GM23338 (cell line): ENCODE data around the gene RP9. TPM values are rescaled to one million over a fixed set of nuclear protein-coding genes. Genes with fewer than 3 reads are reported as not detected.

Experiments used
- ATAC-seq: fragments of 200-7000 bp; cut with Tn5 transposase; 3 replicates; pipeline ENCODE4 v1.9.1; 2020
- DNase-seq: peaks from one replicate; pipeline ENCODE4 v3.0.0-alpha.2; 2015; ENCODE audit warnings: low spot score
- H2AFZ ChIP-seq: fragments of 200-600 bp; sonication (generic); 2 replicates; pipeline ENCODE4 v1.8.0; 2016; ENCODE audit warnings: antibody characterized with exemption, mild to moderate bottlenecking, moderate library complexity
- H3F3A ChIP-seq: fragments of 200-600 bp; sonication (generic); replicated peaks from 2 replicates; pipeline ENCODE4 v1.8.0; 2017; ENCODE audit warnings: antibody characterized with exemption, mixed run types, low read depth
- H3K27ac ChIP-seq: fragments of 200-600 bp; sonication (generic); 2 replicates; pipeline ENCODE4 v1.6.1; 2016; ENCODE audit warnings: low read depth
- H3K27me3 ChIP-seq: fragments of 200-600 bp; sonication (generic); 2 replicates; pipeline ENCODE4 v1.8.0; 2016; ENCODE audit warnings: mild to moderate bottlenecking, mixed run types, moderate library complexity; ENCODE audit not compliant: insufficient read depth
- H3K36me3 ChIP-seq: fragments of 200-600 bp; sonication (generic); 2 replicates; pipeline ENCODE4 v1.8.0; 2016; ENCODE audit warnings: mild to moderate bottlenecking; ENCODE audit not compliant: insufficient read depth
- H3K4me1 ChIP-seq: fragments of 200-600 bp; sonication (generic); 2 replicates; pipeline ENCODE4 v1.8.0; 2016; ENCODE audit warnings: mild to moderate bottlenecking, moderate library complexity; ENCODE audit not compliant: insufficient read depth
- H3K4me2 ChIP-seq: fragments of 200-600 bp; sonication (generic); 2 replicates; pipeline ENCODE4 v1.7.1; 2017; ENCODE audit warnings: mixed run types
- H3K4me3 ChIP-seq: fragments of 200-600 bp; sonication (generic); 2 replicates; pipeline ENCODE4 v1.6.1; 2016; ENCODE audit warnings: mixed run types
- H3K79me2 ChIP-seq: fragments of 200-600 bp; sonication (generic); replicated peaks from 2 replicates; pipeline ENCODE4 v1.8.0; 2017; ENCODE audit warnings: mild to moderate bottlenecking; ENCODE audit not compliant: insufficient read depth
- H3K9me2 ChIP-seq: fragments of 200-600 bp; sonication (generic); 2 replicates; pipeline ENCODE4 v1.8.0; 2017; ENCODE audit not compliant: insufficient read depth
- H4K20me1 ChIP-seq: fragments of 200-600 bp; sonication (generic); replicated peaks from 2 replicates; pipeline ENCODE4 v1.8.0; 2017; ENCODE audit warnings: mild to moderate bottlenecking; ENCODE audit not compliant: insufficient read depth
- H3K27ac Mint-ChIP-seq: 2 replicates; pipeline ENCODE4 v1.8.0; 2020; ENCODE audit warnings: inconsistent platforms, mild to moderate bottlenecking, moderate library complexity, mixed read lengths
- H3K27me3 Mint-ChIP-seq: 3 replicates; pipeline ENCODE4 v1.8.0; 2022; ENCODE audit warnings: low read depth, mild to moderate bottlenecking, moderate library complexity, mixed read lengths, inconsistent platforms; ENCODE audit not compliant: insufficient read depth, poor library complexity
- H3K36me3 Mint-ChIP-seq: 3 replicates; pipeline ENCODE4 v1.8.0; 2021; ENCODE audit warnings: low read depth, mild to moderate bottlenecking, inconsistent platforms, moderate library complexity, mixed read lengths
- H3K4me1 Mint-ChIP-seq: 3 replicates; pipeline ENCODE4 v1.8.0; 2020; ENCODE audit warnings: mild to moderate bottlenecking, inconsistent platforms, mixed read lengths
- H3K4me3 Mint-ChIP-seq: 3 replicates; pipeline ENCODE4 v1.8.0; 2021; ENCODE audit warnings: moderate library complexity, mild to moderate bottlenecking, inconsistent platforms, mixed read lengths
- H3K9me3 Mint-ChIP-seq: 3 replicates; pipeline ENCODE4 v1.8.0; 2020; ENCODE audit warnings: moderate library complexity, mild to moderate bottlenecking, inconsistent platforms, mixed read lengths
- CREB1 ChIP-seq: fragments of 250-450 bp; sonication (Bioruptor Pico); IDR thresholded peaks from 2 replicates; pipeline ENCODE4 v1.5.0; 2020; ENCODE audit warnings: low read depth, mild to moderate bottlenecking, moderate library complexity
- EZH2 ChIP-seq: fragments of 200-600 bp; sonication (generic); IDR thresholded peaks from one replicate; pipeline ENCODE4 v1.8.0; 2017; ENCODE audit warnings: antibody characterized with exemption, mild to moderate bottlenecking, low read depth; ENCODE audit not compliant: unreplicated experiment
- EZH2phosphoT487 ChIP-seq: fragments of 200-600 bp; sonication (generic); IDR thresholded peaks from one replicate; pipeline ENCODE4 v1.8.1; 2018; ENCODE audit warnings: antibody characterized with exemption; ENCODE audit not compliant: unreplicated experiment
- JUNB ChIP-seq: IDR thresholded peaks from one replicate; pipeline ENCODE4 v1.6.1; 2016; ENCODE audit warnings: antibody characterized with exemption; ENCODE audit not compliant: unreplicated experiment
- NANOG ChIP-seq: IDR thresholded peaks from 2 replicates; pipeline ENCODE4 v1.6.1; 2016; ENCODE audit warnings: antibody characterized with exemption, borderline replicate concordance
- POLR2AphosphoS5 ChIP-seq: IDR thresholded peaks from 2 replicates; pipeline ENCODE4 v1.6.1; 2016; ENCODE audit warnings: antibody characterized with exemption, low read depth
- ZNF114 ChIP-seq: fragments of 250-450 bp; sonication (Bioruptor Pico); IDR thresholded peaks from 2 replicates; pipeline ENCODE4 v1.5.0; 2020; ENCODE audit warnings: mild to moderate bottlenecking, moderate library complexity
- ZNF331 ChIP-seq: fragments of 250-450 bp; sonication (Bioruptor Pico); IDR thresholded peaks from 2 replicates; pipeline ENCODE4 v1.5.0; 2020; ENCODE audit warnings: low read depth, mild to moderate bottlenecking, moderate library complexity
- polyA plus RNA-seq: library from polyadenylated mRNA; unstranded; fragments of >200 nt; fragmentation: Nextera tagmentation; extraction: Ambion mirVana; gene quantifications from 2 replicates; pipeline ENCODE4 v1.2.1, GENCODE V29; 2016
- total RNA-seq: library from RNA; depleted of rRNA; stranded (reverse); fragments of >200 nt; shearing (Covaris generic); gene quantifications from 2 replicates; pipeline ENCODE4 v1.2.3, GENCODE V29; 2014
- TF ChIP-seq, protein P1 (sequence below): IDR thresholded peaks from one replicate; pipeline ENCODE4 v1.6.1; 2018; ENCODE audit warnings: antibody characterized with exemption; ENCODE audit not compliant: unreplicated experiment
- TF ChIP-seq, protein P2 (sequence below), 2 experiments: fragments of 200-600 bp in 1 of 2; sonication (generic) in 1 of 2; conservative IDR thresholded peaks; 2 replicates each; pipeline versions ENCODE4 v1.5.1 to v1.6.1; 2016 to 2017; ENCODE audit warnings: antibody characterized with exemption in 2 of 2, low read depth in 2 of 2, mild to moderate bottlenecking in 2 of 2, moderate library complexity in 1 of 2

Gene RP9
- total and polyA plus RNA-seq, 2 experiments from 2014 or later: 8.7 to 43.2 TPM

DNA sequence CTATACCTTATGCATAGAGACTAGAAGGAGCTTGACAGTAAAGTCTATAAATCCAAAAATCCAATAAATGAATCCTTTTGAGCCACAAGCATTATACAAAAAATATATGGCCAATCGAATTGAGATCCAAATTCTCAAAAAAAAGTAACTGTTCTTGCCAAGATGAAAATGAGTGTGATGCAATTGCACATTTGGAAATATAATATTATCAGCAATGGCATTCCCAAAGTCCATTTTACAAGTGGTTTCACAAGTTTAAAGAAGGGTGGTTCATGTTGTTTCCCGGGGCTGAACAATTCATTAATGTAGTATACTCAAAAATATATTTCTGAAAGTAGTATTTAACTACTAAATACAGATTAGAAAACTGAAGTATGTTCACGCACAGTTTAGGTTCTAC lies 7.3 kb downstream of the RP9 start (continued):
- TF ChIP-seq, protein P1, sequence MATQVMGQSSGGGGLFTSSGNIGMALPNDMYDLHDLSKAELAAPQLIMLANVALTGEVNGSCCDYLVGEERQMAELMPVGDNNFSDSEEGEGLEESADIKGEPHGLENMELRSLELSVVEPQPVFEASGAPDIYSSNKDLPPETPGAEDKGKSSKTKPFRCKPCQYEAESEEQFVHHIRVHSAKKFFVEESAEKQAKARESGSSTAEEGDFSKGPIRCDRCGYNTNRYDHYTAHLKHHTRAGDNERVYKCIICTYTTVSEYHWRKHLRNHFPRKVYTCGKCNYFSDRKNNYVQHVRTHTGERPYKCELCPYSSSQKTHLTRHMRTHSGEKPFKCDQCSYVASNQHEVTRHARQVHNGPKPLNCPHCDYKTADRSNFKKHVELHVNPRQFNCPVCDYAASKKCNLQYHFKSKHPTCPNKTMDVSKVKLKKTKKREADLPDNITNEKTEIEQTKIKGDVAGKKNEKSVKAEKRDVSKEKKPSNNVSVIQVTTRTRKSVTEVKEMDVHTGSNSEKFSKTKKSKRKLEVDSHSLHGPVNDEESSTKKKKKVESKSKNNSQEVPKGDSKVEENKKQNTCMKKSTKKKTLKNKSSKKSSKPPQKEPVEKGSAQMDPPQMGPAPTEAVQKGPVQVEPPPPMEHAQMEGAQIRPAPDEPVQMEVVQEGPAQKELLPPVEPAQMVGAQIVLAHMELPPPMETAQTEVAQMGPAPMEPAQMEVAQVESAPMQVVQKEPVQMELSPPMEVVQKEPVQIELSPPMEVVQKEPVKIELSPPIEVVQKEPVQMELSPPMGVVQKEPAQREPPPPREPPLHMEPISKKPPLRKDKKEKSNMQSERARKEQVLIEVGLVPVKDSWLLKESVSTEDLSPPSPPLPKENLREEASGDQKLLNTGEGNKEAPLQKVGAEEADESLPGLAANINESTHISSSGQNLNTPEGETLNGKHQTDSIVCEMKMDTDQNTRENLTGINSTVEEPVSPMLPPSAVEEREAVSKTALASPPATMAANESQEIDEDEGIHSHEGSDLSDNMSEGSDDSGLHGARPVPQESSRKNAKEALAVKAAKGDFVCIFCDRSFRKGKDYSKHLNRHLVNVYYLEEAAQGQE: no peak
- no peak for TF ChIP-seq POLR2AphosphoS5
- no peak for TF ChIP-seq ZNF331
- TF ChIP-seq EZH2: no peak

- H3K4me1 Mint-ChIP-seq: no peaks in the 10 kb centered on the region
- Histone ChIP-seq H2AFZ (no peak overlapping the region), H4K20me1 (peaks cover 26% of the 10 kb centered on the region), H3K4me2 (no peak overlapping the region), H3K9me2 (no peaks in the 10 kb centered on the region), H3K36me3 (peaks cover 31% of the 10 kb centered on the region), H3K27me3 (no peaks in the 10 kb centered on the region), H3K4me1 (no peaks in the 10 kb centered on the region), H3K4me3 (no peak overlapping the region), H3K27ac (no peak overlapping the region), H3F3A (no peaks in the 10 kb centered on the region), H3K79me2 (peaks cover 31% of the 10 kb centered on the region)
- H3K4me3 Mint-ChIP-seq: no peak overlapping the region
- no peak overlapping the region for H3K27ac Mint-ChIP-seq
- DNase-seq: no peak
- no peak for ATAC-seq
- peaks cover 2% of the 10 kb centered on the region for H3K27me3 Mint-ChIP-seq
- H3K36me3 Mint-ChIP-seq: peaks cover 53% of the 10 kb centered on the region
- H3K9me3 Mint-ChIP-seq: no peaks in the 10 kb centered on the region; the same call in 2 of the 3 replicates
- TF ChIP-seq EZH2: no peak
- TF ChIP-seq, protein P1: no peak
- TF ChIP-seq, protein P2, sequence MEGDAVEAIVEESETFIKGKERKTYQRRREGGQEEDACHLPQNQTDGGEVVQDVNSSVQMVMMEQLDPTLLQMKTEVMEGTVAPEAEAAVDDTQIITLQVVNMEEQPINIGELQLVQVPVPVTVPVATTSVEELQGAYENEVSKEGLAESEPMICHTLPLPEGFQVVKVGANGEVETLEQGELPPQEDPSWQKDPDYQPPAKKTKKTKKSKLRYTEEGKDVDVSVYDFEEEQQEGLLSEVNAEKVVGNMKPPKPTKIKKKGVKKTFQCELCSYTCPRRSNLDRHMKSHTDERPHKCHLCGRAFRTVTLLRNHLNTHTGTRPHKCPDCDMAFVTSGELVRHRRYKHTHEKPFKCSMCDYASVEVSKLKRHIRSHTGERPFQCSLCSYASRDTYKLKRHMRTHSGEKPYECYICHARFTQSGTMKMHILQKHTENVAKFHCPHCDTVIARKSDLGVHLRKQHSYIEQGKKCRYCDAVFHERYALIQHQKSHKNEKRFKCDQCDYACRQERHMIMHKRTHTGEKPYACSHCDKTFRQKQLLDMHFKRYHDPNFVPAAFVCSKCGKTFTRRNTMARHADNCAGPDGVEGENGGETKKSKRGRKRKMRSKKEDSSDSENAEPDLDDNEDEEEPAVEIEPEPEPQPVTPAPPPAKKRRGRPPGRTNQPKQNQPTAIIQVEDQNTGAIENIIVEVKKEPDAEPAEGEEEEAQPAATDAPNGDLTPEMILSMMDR (conservative IDR thresholded peaks at IDR 0.05; ENCODE audit: low read depth in 2 of 2): no peak
- no peak for TF ChIP-seq NANOG
- no peak for TF ChIP-seq JUNB
- TF ChIP-seq ZNF114 (CRISPR knock-in tag): no peak
- no peak for TF ChIP-seq EZH2phosphoT487
- no peak for TF ChIP-seq CREB1
- TF ChIP-seq ZNF331: no peak
Observed at GRCh38 chr7:33100770-33101169, 8.4 kb downstream of the RP9 start.
